Breast epithelium (tissue), 4 donors: ENCODE results near the gene CEP68. TPM values are rescaled to one million over a fixed set of nuclear protein-coding genes. Genes with fewer than 3 reads are reported as not detected.
"Not testable (repeated sequence)": the region's sequence is repeated elsewhere in the genome, so short reads cannot be mapped to it uniquely, and the experiment has no call there.

Experiments
- DNase-seq, 2 donors: peaks; one replicate each; pipeline ENCODE4 v3.0.0-alpha.2; 2019; ENCODE audit warnings: low spot score in 2 of 2
- H3K27ac ChIP-seq, 2 donors: fragments of 200-600 bp; sonication (generic) in 1 of 2; one replicate each; pipeline ENCODE4 v1.5.1; 2016 to 2019; ENCODE audit warnings: mild to moderate bottlenecking in 1 of 2
- H3K27me3 ChIP-seq, 2 donors: fragments of 200-600 bp; sonication (generic) in 1 of 2; one replicate each; pipeline versions ENCODE4 v1.5.1 to v1.6.0; 2017 to 2019; ENCODE audit warnings: control low read depth in 1 of 2, mild to moderate bottlenecking in 1 of 2
- H3K36me3 ChIP-seq: fragments of 200-600 bp; one replicate; pipeline ENCODE4 v1.5.1; 2019
- H3K4me1 ChIP-seq, 2 donors: fragments of 200-600 bp; sonication (generic); one replicate each; pipeline ENCODE4 v1.5.1; 2016 to 2019; ENCODE audit warnings: control low read depth in 1 of 2
- H3K4me3 ChIP-seq, 3 donors: fragments of 200-600 bp; sonication (generic); 1 replicate in 2 of 3; 2 replicates in 1 of 3; pipeline ENCODE4 v1.5.1; 2016 to 2019; ENCODE audit warnings: mild to moderate bottlenecking in 3 of 3, moderate library complexity in 2 of 3
- H3K9me3 ChIP-seq, 2 donors: fragments of 200-600 bp; sonication (generic) in 1 of 2; one replicate each; pipeline ENCODE4 v1.5.1; 2016 to 2019; ENCODE audit warnings: control low read depth in 1 of 2
- POLR2A ChIP-seq: fragments of 450-650 bp; IDR thresholded peaks from one replicate; pipeline ENCODE4 v1.6.1; 2016; ENCODE audit warnings: antibody characterized with exemption, mild to moderate bottlenecking, moderate library complexity
- POLR2AphosphoS5 ChIP-seq, 3 donors: sonication (generic); formaldehyde crosslinking; IDR thresholded peaks; one replicate each; pipeline ENCODE4 v1.6.1; 2017; ENCODE audit warnings: antibody characterized with exemption in 3 of 3
- intact Hi-C: fragments of 100-400 bp; cut with DNase I; formaldehyde crosslinking; loops from one replicate; pipeline ENCODE4 v1.15.1; 2023; ENCODE audit warnings: low total_unique reads
- total RNA-seq, 3 donors: library from RNA; depleted of rRNA; stranded (reverse); fragments of >200 nt; gene quantifications; one replicate each; pipeline ENCODE4 v1.1.0, GENCODE V29; 2016
- TF ChIP-seq, protein P1 (sequence below), 3 donors: fragments of 450-650 bp; IDR thresholded peaks; one replicate each; pipeline ENCODE4 v1.5.1; 2016 to 2017; ENCODE audit warnings: antibody characterized with exemption in 3 of 3, mild to moderate bottlenecking in 3 of 3, moderate library complexity in 3 of 3

Gene CEP68
- total RNA-seq, 3 donors from 2014 or later, result 23.3 to 32.2 (median 25.0) TPM

DNA sequence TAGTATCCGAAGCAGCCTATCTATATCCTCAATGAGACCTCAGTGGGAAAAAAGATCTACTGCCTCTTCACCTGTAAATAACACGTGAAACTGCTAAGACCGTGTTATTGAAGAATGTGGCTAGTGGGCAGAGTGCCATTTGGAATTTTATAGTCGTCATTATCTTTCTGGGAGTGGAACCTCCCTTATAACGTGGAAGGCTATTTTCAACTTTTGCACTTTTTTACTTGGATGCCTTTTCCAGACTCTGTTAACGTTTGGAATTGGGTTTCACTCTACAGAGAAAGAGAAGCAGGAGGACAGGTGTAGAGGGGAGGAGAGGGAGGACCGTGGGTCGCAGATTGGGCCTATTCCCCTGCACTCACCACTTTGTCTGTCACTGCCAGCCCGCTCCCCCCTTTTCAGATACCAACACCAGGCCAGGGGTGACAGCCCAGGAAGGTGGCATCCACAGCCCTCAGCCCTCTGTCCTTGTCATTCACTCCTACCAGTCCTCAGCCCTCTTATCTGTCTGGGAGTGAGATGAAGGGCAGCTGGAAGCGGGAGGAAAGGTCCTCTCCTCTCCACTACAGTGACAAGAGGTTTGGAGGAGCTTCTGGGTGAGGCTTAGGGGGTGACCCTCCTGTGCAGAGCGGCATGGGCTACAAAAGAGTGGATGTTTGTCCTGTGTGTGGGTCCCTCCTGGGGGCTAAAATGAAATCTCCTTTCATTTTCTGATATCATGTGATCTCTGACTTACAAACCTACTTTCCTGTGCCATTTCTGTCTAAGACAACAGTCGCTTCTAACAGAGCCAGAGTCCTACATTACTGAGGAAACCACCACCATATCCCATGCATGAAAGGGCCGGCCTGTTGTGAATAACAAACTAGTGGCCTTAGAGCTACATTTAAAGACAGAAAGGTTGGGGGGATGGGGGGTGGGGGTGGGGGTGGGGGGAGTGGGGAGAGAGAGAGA lies 23.9 kb upstream of the CEP68 start:
- peak overlapping the region in 2 of 3 donors; percentile 4 to 12 for H3K4me3 ChIP-seq
- no peak for DNase-seq
- intact Hi-C loops, result loop anchor here (10.0 kb wide), 1 partner anchor 117 kb away; no protein-coding TSS in a partner anchor
- TF ChIP-seq POLR2A (no peak), POLR2AphosphoS5 (IDR thresholded peaks at IDR 0.05) (no peak)
- TF ChIP-seq, protein P1, sequence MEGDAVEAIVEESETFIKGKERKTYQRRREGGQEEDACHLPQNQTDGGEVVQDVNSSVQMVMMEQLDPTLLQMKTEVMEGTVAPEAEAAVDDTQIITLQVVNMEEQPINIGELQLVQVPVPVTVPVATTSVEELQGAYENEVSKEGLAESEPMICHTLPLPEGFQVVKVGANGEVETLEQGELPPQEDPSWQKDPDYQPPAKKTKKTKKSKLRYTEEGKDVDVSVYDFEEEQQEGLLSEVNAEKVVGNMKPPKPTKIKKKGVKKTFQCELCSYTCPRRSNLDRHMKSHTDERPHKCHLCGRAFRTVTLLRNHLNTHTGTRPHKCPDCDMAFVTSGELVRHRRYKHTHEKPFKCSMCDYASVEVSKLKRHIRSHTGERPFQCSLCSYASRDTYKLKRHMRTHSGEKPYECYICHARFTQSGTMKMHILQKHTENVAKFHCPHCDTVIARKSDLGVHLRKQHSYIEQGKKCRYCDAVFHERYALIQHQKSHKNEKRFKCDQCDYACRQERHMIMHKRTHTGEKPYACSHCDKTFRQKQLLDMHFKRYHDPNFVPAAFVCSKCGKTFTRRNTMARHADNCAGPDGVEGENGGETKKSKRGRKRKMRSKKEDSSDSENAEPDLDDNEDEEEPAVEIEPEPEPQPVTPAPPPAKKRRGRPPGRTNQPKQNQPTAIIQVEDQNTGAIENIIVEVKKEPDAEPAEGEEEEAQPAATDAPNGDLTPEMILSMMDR (IDR thresholded peaks at IDR 0.05), result no peak
- H3K36me3 ChIP-seq, result no peaks in the 10 kb centered on the region
- H3K4me1 ChIP-seq, result peaks cover 0 to 7% of the 10 kb centered on the region in 2 donors
- no peaks in the 10 kb centered on the region for H3K9me3 ChIP-seq
- no peaks in the 10 kb centered on the region for H3K27me3 ChIP-seq
- peak overlapping the region in 1 of 2 donors; percentile 5 for H3K27ac ChIP-seq

DNA sequence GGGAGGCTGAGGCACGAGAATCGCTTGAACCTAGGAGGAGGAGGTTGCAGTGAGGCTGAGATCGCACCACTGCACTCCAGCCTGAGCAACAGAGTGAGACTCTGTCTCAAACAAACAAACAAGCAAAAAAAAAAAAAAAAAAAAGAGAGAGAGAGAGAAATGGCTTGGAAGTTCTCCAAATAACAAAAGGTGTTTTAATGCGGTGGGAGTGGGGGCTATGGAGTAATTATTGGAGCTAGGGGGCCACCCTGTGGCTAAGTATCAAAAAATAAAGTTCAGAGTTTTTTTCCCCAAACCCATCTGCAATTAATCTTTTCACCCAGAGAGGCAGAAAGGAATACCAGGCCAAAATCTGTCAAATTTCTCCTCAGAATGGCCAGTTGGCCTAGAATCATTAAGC lies 23.0 kb upstream of the CEP68 start:
- intact Hi-C loops, result loop anchor here (10.0 kb wide), 1 partner anchor 118 kb away; no protein-coding TSS in a partner anchor

DNA sequence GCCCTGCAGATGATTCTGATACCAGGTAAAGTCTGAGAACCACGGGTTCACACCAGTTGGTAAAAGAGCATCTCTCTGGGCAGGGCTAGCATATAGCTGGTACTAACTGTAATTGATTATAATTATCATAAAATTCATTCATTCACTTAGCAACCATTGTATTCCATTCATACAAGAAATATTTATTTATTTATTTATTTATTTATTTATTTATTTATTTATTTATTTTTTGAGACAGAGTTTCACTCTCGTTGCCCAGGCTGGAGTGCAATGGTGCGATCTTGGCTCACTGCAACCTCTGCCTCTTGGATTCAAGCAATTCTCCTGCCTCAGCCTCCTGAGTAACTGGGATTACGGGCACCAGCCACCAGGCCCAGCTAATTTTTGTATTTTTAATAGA lies 22.5 kb upstream of the CEP68 start:
- not testable (repeated sequence) for H3K36me3 ChIP-seq, H3K9me3 ChIP-seq
- intact Hi-C loops, result loop anchor here (10.0 kb wide), 1 partner anchor 119 kb away; no protein-coding TSS in a partner anchor

More for the DNA sequence above, 23.0 kb upstream of the CEP68 start:
- H3K36me3 ChIP-seq, result no peaks in the 10 kb centered on the region
- no peaks in the 10 kb centered on the region for H3K9me3 ChIP-seq
- no peak overlapping the region for H3K4me3 ChIP-seq
- H3K27me3 ChIP-seq, result no peaks in the 10 kb centered on the region
- H3K4me1 ChIP-seq, result peaks cover 0 to 7% of the 10 kb centered on the region in 2 donors
- H3K27ac ChIP-seq, result no peak overlapping the region
- TF ChIP-seq, protein P1 (IDR thresholded peaks at IDR 0.05), result no peak
- TF ChIP-seq POLR2A (no peak), POLR2AphosphoS5 (IDR thresholded peaks at IDR 0.05) (no peak)
- no peak for DNase-seq

DNA sequence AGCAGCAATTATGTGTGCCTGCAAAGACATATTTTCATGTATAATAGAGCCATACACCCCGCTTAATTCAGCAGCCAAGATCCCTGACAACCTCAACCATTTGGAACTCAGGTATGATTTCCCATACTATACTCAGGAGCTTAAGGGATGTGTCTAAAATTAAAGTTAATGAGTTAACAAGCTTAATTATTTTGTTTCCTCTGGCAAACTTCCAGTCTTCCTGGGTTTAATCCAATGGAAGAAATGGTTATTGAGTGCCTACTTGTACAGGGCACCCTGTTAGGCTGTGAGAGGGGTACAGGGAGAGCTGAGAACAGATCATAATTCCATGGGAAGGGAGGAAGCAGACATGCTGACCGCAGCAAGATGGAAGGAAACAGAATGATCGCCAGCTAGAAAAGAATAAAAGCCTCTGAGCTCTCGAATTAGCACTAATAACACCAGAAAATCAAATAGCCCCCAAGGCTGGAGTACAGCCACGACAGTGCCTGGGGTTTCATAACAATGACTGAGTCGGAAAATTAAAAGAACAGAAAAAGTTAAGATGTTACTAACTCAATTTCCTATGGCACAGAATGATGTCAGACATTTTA lies 20.8 kb upstream of the CEP68 start:
- Histone ChIP-seq H3K4me3 (no peak overlapping the region), H3K4me1 (peaks cover 0 to 7% of the 10 kb centered on the region in 2 donors), H3K36me3 (no peaks in the 10 kb centered on the region), H3K9me3 (no peaks in the 10 kb centered on the region), H3K27ac (no peak overlapping the region), H3K27me3 (no peaks in the 10 kb centered on the region)
- no peak for TF ChIP-seq POLR2A
- no peak for DNase-seq
- intact Hi-C loops, result loop anchor here (10.0 kb wide), 1 partner anchor 121 kb away; no protein-coding TSS in a partner anchor

More for the DNA sequence above, 22.5 kb upstream of the CEP68 start:
- H3K4me1 ChIP-seq, H3K27me3 ChIP-seq, H3K27ac ChIP-seq, DNase-seq, H3K4me3 ChIP-seq: not testable (repeated sequence)

DNA sequence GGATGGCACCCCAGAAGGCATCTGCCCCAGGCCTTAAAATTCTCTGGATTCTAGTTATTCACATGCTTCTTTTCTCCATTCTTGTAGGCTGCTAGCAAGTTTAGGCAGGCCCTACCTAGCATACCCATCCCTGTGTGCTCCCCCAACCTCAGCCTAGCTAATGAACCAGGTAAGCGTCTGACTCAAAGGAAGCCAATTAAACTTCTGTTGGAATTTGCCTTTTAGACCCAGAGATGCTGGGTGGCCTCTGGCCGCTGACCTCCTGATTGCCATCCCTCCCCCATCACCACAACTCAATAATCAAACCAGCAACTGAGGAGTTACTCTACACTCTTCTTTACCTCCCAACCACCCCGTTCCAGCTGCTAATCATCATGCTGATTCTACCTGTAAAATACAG lies 19.0 kb upstream of the CEP68 start:
- Histone ChIP-seq H3K27ac (no peak overlapping the region), H3K4me3 (no peak overlapping the region), H3K27me3 (no peaks in the 10 kb centered on the region), H3K36me3 (no peaks in the 10 kb centered on the region), H3K9me3 (no peaks in the 10 kb centered on the region), H3K4me1 (no peaks in the 10 kb centered on the region)
- no peak for DNase-seq
- TF ChIP-seq, protein P1 (IDR thresholded peaks at IDR 0.05), result no peak
- TF ChIP-seq POLR2A, result no peak
- no peak for TF ChIP-seq POLR2AphosphoS5 (IDR thresholded peaks at IDR 0.05)
- intact Hi-C loops, result loop anchor here (10.0 kb wide), 1 partner anchor 122 kb away; no protein-coding TSS in a partner anchor
